Upper lobe of right lung (tissue), 1 donor: ENCODE measurements around the gene CMKLR1. TPM values are rescaled to one million over a fixed set of nuclear protein-coding genes. Genes with fewer than 3 reads are reported as not detected.

Experiments
- ATAC-seq: fragments of 200-7000 bp; cut with Tn5 transposase; one replicate; pipeline ENCODE4 v1.9.1; 2020; ENCODE audit warnings: mild to moderate bottlenecking, moderate library complexity
- DNase-seq: peaks from one replicate; pipeline ENCODE4 v3.0.0-alpha.2; 2020
- H3K27ac ChIP-seq: fragments of 200-600 bp; one replicate; pipeline ENCODE4 v1.8.0; 2022
- H3K27me3 ChIP-seq: fragments of 200-600 bp; one replicate; pipeline ENCODE4 v1.8.0; 2022; ENCODE audit warnings: mild to moderate bottlenecking
- H3K36me3 ChIP-seq: fragments of 200-600 bp; one replicate; pipeline ENCODE4 v1.8.0; 2022
- H3K4me1 ChIP-seq: fragments of 200-600 bp; one replicate; pipeline ENCODE4 v1.8.0; 2022
- H3K4me3 ChIP-seq: fragments of 200-600 bp; one replicate; pipeline ENCODE4 v1.8.0; 2022; ENCODE audit warnings: mild to moderate bottlenecking
- H3K9me3 ChIP-seq: fragments of 200-600 bp; one replicate; pipeline ENCODE4 v1.8.0; 2022
- intact Hi-C: fragments of 100-400 bp; cut with DNase I; formaldehyde crosslinking; loops from one replicate; pipeline ENCODE4 v1.11.0; 2022
- total RNA-seq: library from RNA; stranded (reverse); fragmentation: NEBNext Ultra II Directional; extraction: Animal tissue kit (Norgen Biotek cat#: 25700); gene quantifications from one replicate; pipeline ENCODE4 v1.2.1, GENCODE V29; 2021
- TF ChIP-seq, protein P1 (sequence below): fragments of 200-600 bp; IDR thresholded peaks from one replicate; pipeline ENCODE4 v1.8.0; 2022; ENCODE audit warnings: antibody characterized with exemption
- donor health status: DM: no; HTN: yes; CAD: no; lungs with severe emphysema.

CMKLR1 gene
- total RNA-seq, 1 donor from 2014 or later: 29.1 TPM

- TF ChIP-seq, protein P1, sequence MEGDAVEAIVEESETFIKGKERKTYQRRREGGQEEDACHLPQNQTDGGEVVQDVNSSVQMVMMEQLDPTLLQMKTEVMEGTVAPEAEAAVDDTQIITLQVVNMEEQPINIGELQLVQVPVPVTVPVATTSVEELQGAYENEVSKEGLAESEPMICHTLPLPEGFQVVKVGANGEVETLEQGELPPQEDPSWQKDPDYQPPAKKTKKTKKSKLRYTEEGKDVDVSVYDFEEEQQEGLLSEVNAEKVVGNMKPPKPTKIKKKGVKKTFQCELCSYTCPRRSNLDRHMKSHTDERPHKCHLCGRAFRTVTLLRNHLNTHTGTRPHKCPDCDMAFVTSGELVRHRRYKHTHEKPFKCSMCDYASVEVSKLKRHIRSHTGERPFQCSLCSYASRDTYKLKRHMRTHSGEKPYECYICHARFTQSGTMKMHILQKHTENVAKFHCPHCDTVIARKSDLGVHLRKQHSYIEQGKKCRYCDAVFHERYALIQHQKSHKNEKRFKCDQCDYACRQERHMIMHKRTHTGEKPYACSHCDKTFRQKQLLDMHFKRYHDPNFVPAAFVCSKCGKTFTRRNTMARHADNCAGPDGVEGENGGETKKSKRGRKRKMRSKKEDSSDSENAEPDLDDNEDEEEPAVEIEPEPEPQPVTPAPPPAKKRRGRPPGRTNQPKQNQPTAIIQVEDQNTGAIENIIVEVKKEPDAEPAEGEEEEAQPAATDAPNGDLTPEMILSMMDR: no peak
- H3K9me3 ChIP-seq: peaks cover 5% of the 10 kb centered on the region
- H3K27me3 ChIP-seq: no peaks in the 10 kb centered on the region
- H3K4me1 ChIP-seq: no peaks in the 10 kb centered on the region
- ATAC-seq (no peak), DNase-seq (no peak)
- H3K36me3 ChIP-seq: no peaks in the 10 kb centered on the region
- intact Hi-C loops: no loop called here
- no peak overlapping the region for H3K27ac ChIP-seq
- H3K4me3 ChIP-seq: no peak overlapping the region
These were observed 41.3 kb upstream of the CMKLR1 start for GRCh38 chr12:108380382-108380781.

DNA sequence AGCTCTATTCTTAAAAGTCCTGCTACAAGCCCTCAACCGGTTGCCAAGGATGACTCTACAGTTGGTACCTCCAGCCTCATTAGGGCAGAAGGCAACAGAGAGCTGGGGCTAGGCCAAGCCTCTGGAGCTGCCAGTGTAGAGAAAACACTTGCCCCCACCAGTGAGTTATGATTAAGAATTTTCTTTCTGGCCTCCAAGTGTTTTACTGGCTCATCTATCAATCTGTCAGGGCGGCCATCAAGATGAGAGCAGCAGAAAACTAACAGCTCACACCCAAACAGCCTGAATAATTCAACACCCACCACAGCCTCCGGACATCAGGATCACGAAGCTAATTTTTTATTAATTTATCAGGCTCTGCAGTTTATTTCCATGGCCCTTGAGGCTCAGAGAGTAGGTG, 40.7 kb upstream of the CMKLR1 start:
- no peaks in the 10 kb centered on the region for H3K36me3 ChIP-seq
- H3K4me3 ChIP-seq: no peak overlapping the region
- ATAC-seq (no peak), DNase-seq (no peak)
- H3K27ac ChIP-seq: no peak overlapping the region
- H3K27me3 ChIP-seq: no peaks in the 10 kb centered on the region
- H3K9me3 ChIP-seq: peaks cover 4% of the 10 kb centered on the region
- intact Hi-C loops: no loop called here
- H3K4me1 ChIP-seq: no peaks in the 10 kb centered on the region
- TF ChIP-seq, protein P1: no peak

GRCh38 chr12:108378926-108379325, 39.8 kb upstream of the CMKLR1 start:
- Histone ChIP-seq H3K36me3 (no peaks in the 10 kb centered on the region), H3K4me3 (no peak overlapping the region), H3K27me3 (no peaks in the 10 kb centered on the region), H3K4me1 (no peaks in the 10 kb centered on the region), H3K9me3 (peaks cover 1% of the 10 kb centered on the region), H3K27ac (no peak overlapping the region)
- DNase-seq (no peak), ATAC-seq (no peak)
- TF ChIP-seq, protein P1: no peak
- intact Hi-C loops: no loop called here

DNA sequence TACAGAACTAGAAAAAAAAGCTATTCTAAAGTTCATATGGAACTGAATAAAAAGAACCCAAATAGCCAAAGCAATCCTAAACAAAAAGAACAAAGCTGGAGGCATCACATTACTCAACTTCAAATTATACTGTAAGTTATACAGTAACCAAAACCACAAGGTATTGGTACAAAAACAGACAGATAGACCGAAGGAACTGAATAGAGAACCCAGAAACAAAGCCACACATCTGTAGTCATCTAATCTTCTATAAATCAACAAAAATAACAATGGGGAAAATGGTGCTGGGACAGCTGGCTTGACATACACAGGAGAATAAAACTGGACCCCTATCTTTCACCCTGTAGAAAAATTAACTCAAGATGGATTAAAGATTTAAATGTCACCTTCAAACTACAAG, 38.1 kb upstream of the CMKLR1 start:
- DNase-seq: no peak
- no peak overlapping the region for H3K4me3 ChIP-seq
- peaks cover 5% of the 10 kb centered on the region for H3K9me3 ChIP-seq
- peaks cover 2% of the 10 kb centered on the region for H3K4me1 ChIP-seq
- TF ChIP-seq, protein P1: no peak
- intact Hi-C loops: no loop called here
- no peak overlapping the region for H3K27ac ChIP-seq
- no peaks in the 10 kb centered on the region for H3K36me3 ChIP-seq
- no peak for ATAC-seq
- no peaks in the 10 kb centered on the region for H3K27me3 ChIP-seq

DNA sequence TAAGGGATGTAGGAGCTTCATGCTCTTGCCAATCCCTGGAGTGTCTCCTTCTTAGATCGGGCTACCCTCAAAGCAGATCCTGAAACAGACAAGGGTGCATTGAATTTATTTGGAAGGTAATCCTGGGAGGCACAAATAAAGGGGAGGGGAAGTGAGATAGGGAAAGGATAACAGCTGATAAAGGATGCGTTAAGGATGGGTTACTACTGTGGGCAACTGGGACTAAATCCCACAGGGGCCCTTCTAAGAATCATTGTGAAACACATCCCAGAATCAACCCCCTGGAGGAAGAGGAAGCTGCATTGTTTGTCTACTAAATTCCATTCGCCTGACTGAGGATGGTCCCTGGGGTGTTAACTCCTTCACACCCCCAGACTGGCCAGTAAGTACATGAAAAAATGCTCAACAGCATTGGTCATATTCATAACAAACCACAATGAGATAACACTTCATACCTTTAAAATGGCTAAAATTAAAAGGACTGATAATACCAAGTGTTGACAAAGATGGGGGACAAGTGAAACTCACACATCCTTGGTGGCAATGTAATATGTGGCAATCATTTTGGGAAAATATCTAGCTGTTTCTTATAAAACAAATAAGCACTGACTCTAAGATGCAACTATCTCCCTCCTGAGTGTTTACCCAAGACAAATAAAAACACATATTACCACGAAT, 37.0 kb upstream of the CMKLR1 start:
- TF ChIP-seq, protein P1: no peak
- ATAC-seq (no peak), DNase-seq (no peak)
- no peak overlapping the region for H3K4me3 ChIP-seq
- H3K27ac ChIP-seq: no peak overlapping the region
- intact Hi-C loops: no loop called here
- no peaks in the 10 kb centered on the region for H3K36me3 ChIP-seq
- peaks cover 5% of the 10 kb centered on the region for H3K9me3 ChIP-seq
- H3K27me3 ChIP-seq: no peaks in the 10 kb centered on the region
- H3K4me1 ChIP-seq: peaks cover 10% of the 10 kb centered on the region
